ENCODE data around the gene TAF1D. TPM values are rescaled to one million over a fixed set of nuclear protein-coding genes. Genes with fewer than 3 reads are reported as not detected.

Gene TAF1D
- total RNA-seq, 6 experiments from 2014 or later: 28.0 to 69.2 (median 49.3) TPM

DNA sequence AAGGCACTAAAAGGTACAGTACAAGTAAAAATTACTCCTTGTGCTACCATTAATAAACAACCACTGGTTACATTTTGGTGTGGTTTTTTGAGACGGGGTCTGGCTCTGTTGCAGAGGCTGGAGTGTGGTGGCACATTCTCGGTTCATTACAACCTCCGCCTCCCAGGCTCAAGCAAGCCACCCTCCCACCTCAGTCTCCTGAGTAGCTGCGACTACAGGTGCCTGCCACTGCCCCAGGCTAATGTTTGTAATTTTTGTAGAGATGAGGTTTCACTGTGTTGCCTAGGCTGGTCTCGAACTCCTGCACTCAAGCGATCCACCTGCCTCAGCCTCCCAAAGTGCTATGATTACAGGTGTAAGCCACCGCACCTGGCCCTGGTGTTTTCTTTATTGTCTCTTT is 20.8 kb downstream of the TAF1D start:
- intact Hi-C loops (cut with DNase I): no loop called here
- ATAC-seq (no peak), DNase-seq (no peak)
- H3K27me3 ChIP-seq: no peaks in the 10 kb centered on the region
- WGBS (ENCODE audit: insufficient coverage, low coverage, low lambda C conversion rate, missing lambda C conversion rate): 96% methylated on average over 4 of the region's 7 CpGs
- no peak overlapping the region for H3K4me3 ChIP-seq
- no peak overlapping the region for H3K27ac ChIP-seq
- TF ChIP-seq, protein P1, sequence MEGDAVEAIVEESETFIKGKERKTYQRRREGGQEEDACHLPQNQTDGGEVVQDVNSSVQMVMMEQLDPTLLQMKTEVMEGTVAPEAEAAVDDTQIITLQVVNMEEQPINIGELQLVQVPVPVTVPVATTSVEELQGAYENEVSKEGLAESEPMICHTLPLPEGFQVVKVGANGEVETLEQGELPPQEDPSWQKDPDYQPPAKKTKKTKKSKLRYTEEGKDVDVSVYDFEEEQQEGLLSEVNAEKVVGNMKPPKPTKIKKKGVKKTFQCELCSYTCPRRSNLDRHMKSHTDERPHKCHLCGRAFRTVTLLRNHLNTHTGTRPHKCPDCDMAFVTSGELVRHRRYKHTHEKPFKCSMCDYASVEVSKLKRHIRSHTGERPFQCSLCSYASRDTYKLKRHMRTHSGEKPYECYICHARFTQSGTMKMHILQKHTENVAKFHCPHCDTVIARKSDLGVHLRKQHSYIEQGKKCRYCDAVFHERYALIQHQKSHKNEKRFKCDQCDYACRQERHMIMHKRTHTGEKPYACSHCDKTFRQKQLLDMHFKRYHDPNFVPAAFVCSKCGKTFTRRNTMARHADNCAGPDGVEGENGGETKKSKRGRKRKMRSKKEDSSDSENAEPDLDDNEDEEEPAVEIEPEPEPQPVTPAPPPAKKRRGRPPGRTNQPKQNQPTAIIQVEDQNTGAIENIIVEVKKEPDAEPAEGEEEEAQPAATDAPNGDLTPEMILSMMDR (IDR thresholded peaks at IDR 0.05): no peak
- no peak for TF ChIP-seq POLR2A (IDR thresholded peaks at IDR 0.05)
- no peaks in the 10 kb centered on the region for H3K4me1 ChIP-seq
- H3K36me3 ChIP-seq: peaks cover 0 to 7% (median 3%) of the 10 kb centered on the region in 4 donors
- no peaks in the 10 kb centered on the region for H3K9me3 ChIP-seq

DNA sequence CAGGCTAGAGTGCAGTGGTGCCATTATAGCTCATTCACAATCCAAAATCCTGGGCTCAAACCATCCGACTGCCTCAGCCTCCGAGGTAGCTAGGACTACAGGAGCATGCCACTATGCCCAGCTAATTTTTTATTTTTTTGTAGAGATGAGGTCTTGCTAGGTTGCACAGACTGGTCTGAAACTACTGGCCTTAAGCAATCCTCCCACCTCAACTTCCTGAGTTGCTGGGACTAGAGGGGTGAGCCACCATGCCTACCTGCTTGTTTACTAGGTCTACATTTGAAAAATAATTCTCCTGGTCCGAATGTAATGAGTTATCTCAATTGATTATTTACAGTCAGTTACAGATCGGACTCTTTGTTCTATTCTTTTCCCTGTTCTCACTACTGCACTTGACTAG is 22.0 kb downstream of the TAF1D start:
- ATAC-seq: no peak
- H3K9me3 ChIP-seq: no peaks in the 10 kb centered on the region

DNA sequence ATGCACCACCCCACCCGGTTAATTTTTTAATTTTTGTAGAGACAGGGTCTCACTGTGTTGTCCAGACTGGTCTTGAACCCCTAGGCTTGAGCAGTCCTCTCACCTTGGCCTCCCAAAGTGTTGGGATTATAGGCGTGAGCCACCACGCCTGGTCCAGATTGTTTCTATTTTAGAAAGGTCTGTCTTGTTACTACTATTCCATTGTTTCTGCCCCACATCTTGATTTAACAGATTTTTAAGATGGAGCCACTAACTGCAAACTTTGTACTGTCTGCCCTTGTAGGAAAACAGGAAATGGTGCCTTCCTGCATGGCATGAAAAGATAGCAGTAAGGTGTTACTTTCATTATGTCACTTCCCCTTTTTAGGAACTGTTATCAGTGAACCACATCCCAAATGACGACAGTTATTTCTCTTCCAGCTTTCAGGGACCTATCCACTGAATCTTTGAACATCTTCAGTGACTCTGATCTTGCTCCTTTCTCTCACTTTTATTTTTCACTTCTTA is 23.2 kb downstream of the TAF1D start:
- no peak for DNase-seq
- Histone ChIP-seq H3K27ac (no peak overlapping the region), H3K4me3 (no peak overlapping the region), H3K4me1 (no peaks in the 10 kb centered on the region), H3K9me3 (no peaks in the 10 kb centered on the region), H3K36me3 (peaks cover 0 to 6% (median 1%) of the 10 kb centered on the region in 4 donors), H3K27me3 (no peaks in the 10 kb centered on the region)
- peak in 3 of 4 donors; percentile 22 to 38 (median 28) for ATAC-seq
- no peak for TF ChIP-seq POLR2A (IDR thresholded peaks at IDR 0.05)
- TF ChIP-seq, protein P1 (IDR thresholded peaks at IDR 0.05): no peak
- WGBS (ENCODE audit: insufficient coverage, low coverage, low lambda C conversion rate, missing lambda C conversion rate): 57% methylated on average over 4 of the region's 4 CpGs
- intact Hi-C loops (cut with DNase I): no loop called here

More for the DNA sequence above, 22.0 kb downstream of the TAF1D start:
- no peak for DNase-seq
- Histone ChIP-seq H3K4me3 (no peak overlapping the region), H3K27me3 (no peaks in the 10 kb centered on the region), H3K36me3 (peaks cover 0 to 6% (median 3%) of the 10 kb centered on the region in 4 donors), H3K27ac (no peak overlapping the region), H3K4me1 (no peaks in the 10 kb centered on the region)
- no peak for TF ChIP-seq POLR2A (IDR thresholded peaks at IDR 0.05)
- TF ChIP-seq, protein P1 (IDR thresholded peaks at IDR 0.05): no peak
- intact Hi-C loops (cut with DNase I): no loop called here
- 88% methylated on average over 2 of the region's 4 CpGs for WGBS (ENCODE audit: insufficient coverage, low coverage, low lambda C conversion rate, missing lambda C conversion rate)

DNA sequence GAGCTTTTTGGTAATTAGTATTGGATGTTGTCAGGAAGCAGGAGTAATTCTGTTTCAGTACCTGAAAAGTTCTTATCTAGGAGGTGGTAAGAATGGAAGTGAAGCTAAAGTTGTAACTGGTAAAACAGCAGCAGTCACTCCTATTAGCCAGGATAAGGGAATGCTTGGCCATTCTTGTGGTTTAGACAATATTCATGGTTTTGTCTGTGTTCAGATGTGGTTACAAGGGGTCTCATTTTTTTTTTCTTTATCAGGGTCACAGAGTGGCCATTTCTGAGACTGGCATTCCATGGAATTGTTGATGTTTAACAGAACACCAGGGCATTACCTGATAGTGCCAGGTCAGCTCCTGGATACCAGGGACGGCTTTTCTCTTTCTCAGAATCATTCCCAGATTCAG is 23.8 kb downstream of the TAF1D start:
- Histone ChIP-seq H3K4me1 (no peaks in the 10 kb centered on the region), H3K36me3 (peaks cover 0 to 6% (median 1%) of the 10 kb centered on the region in 4 donors), H3K27ac (no peak overlapping the region), H3K27me3 (no peaks in the 10 kb centered on the region), H3K9me3 (no peaks in the 10 kb centered on the region), H3K4me3 (no peak overlapping the region)
- intact Hi-C loops (cut with DNase I): no loop called here
- ATAC-seq (no peak), DNase-seq (no peak)
- 92% methylated on average over 1 of the region's 1 CpG for WGBS (ENCODE audit: insufficient coverage, low coverage, low lambda C conversion rate, missing lambda C conversion rate)
- no peak for TF ChIP-seq POLR2A (IDR thresholded peaks at IDR 0.05)
- TF ChIP-seq, protein P1 (IDR thresholded peaks at IDR 0.05): no peak
